RWPE1 (cell line): Measurements from ENCODE around the gene FOXN1.

ENCODE experiments used
- CTCF ChIA-PET: fragments of 350-600 bp; sonication (Branson Sonifier 250); formaldehyde crosslinking; extraction: SDS; loops from one replicate; lab custom pipeline; 2021; lab: Yijun Ruan, JAX
- POLR2A ChIA-PET: fragments of 400-600 bp; formaldehyde crosslinking; extraction: SDS; loops from one replicate; lab custom pipeline; 2020; ENCODE audit warnings: antibody characterized with exemption; ENCODE audit not compliant: low non-redundant PET; lab: Yijun Ruan, JAX
- DNase-seq: peaks from one replicate; pipeline ENCODE4 v3.0.0; 2012; ENCODE audit warnings: low spot score
- H3K27ac ChIP-seq: fragments of 450-650 bp; 2 replicates; pipeline ENCODE4 v1.5.1; 2017
- CTCF ChIP-seq: fragments of 450-650 bp; conservative IDR thresholded peaks from 2 replicates; pipeline ENCODE4 v1.5.1; 2017; ENCODE audit warnings: low read depth, mild to moderate bottlenecking

FOXN1 gene

GRCh38 chr17:28491286-28491685 lies 14.9 kb upstream of the FOXN1 start:
- ChIA-PET POLR2A (no interaction called here), CTCF (no interaction called here)
- DNase-seq: no peak
- H3K27ac ChIP-seq: no peak overlapping the region
- no peak for TF ChIP-seq CTCF

- DNase-seq: no peak
- CTCF ChIA-PET: interaction anchor here (0.7 kb wide), 1 partner anchor 13 kb away, joined by 3 read pairs; no protein-coding TSS in a partner anchor
- TF ChIP-seq CTCF: no peak
- peak overlapping the region; percentile 53 for H3K27ac ChIP-seq
- POLR2A ChIA-PET: no interaction called here
These were observed 14.3 kb upstream of the FOXN1 start for GRCh38 chr17:28491860-28492259.

- ChIA-PET CTCF (interaction anchor here (0.7 to 1.1 kb wide), 3 partner anchors 12 to 58 kb away, joined by 3 to 6 read pairs (median 4); no protein-coding TSS in a partner anchor), POLR2A (no interaction called here)
- 0 out of 2 replicates have a peak, but pooled peaks have one; percentile 7 for TF ChIP-seq CTCF
- DNase-seq: peak; percentile 48
- H3K27ac ChIP-seq: peak overlapping the region; percentile 53
These were observed 13.5 kb upstream of the FOXN1 start for GRCh38 chr17:28492352-28493310.

GRCh38 chr17:28493460-28493859 lies 12.7 kb upstream of the FOXN1 start:
- ChIA-PET POLR2A (interaction anchor here (0.6 kb wide), 1 partner anchor 11 kb away, joined by 3 read pairs; no protein-coding TSS in a partner anchor), CTCF (interaction anchor here (1.1 kb wide), 2 partner anchors 47 to 57 kb away, joined by 6 to 9 read pairs; no protein-coding TSS in a partner anchor)
- no peak for DNase-seq
- no peak overlapping the region for H3K27ac ChIP-seq
- TF ChIP-seq CTCF: no peak

GRCh38 chr17:28494445-28495188 lies 11.5 kb upstream of the FOXN1 start:
- DNase-seq: peak; percentile 87
- TF ChIP-seq CTCF: peak; percentile 88
- CTCF ChIA-PET: interaction anchor here (0.6 to 1.8 kb wide), 6 partner anchors 11 to 1169 kb away, joined by 3 to 9 read pairs (median 4); no protein-coding TSS in a partner anchor
- no peak overlapping the region for H3K27ac ChIP-seq
- POLR2A ChIA-PET: no interaction called here

- DNase-seq: no peak
- no peak overlapping the region for H3K27ac ChIP-seq
- TF ChIP-seq CTCF: no peak
- ChIA-PET CTCF (interaction anchor here (0.6 to 1.8 kb wide), 6 partner anchors 10 to 1170 kb away, joined by 3 to 4 read pairs (median 4); no protein-coding TSS in a partner anchor), POLR2A (no interaction called here)
These were observed 10.5 kb upstream of the FOXN1 start for GRCh38 chr17:28495635-28496034.
